OCI-LY7 (cell line): Measurements from ENCODE around the gene ZNRF3. TPM values are rescaled to one million over a fixed set of nuclear protein-coding genes. Genes with fewer than 3 reads are reported as not detected.

Experiments used
- BruUV-seq: library from RNA; stranded (reverse); fragments of 400-500 nt; replicated peaks from 2 replicates; lab custom pipeline; 2021; lab: Mats Ljungman, UMichigan
- CTCF ChIA-PET: fragments of 300-600 bp; sonication (Branson Sonifier 250); formaldehyde crosslinking; loops from one replicate; lab custom pipeline; 2022; ENCODE audit warnings: antibody characterized with exemption; ENCODE audit not compliant: unreplicated experiment; lab: Charles Lee
- POLR2A ChIA-PET: fragments of 300-600 bp; sonication (Branson Sonifier 250); formaldehyde crosslinking; loops from one replicate; lab custom pipeline; 2022; ENCODE audit warnings: antibody characterized with exemption; lab: Charles Lee
- DNase-seq: peaks from one replicate; pipeline ENCODE4 v3.0.0-alpha.2; 2015; ENCODE audit warnings: low spot score
- H2AFZ ChIP-seq: fragments of 200-600 bp; sonication (generic), shearing (Covaris generic); 2 replicates; pipeline ENCODE4 v1.6.1; 2014; ENCODE audit warnings: mild to moderate bottlenecking, antibody characterized with exemption, low read length, moderate library complexity
- H3K27ac ChIP-seq: fragments of 200-600 bp; sonication (generic); 2 replicates; pipeline ENCODE4 v1.5.1; 2014; ENCODE audit warnings: mixed run types, low read depth, mild to moderate bottlenecking, moderate library complexity, low read length, inconsistent platforms; ENCODE audit not compliant: poor library complexity, severe bottlenecking
- H3K36me3 ChIP-seq: fragments of 200-600 bp; sonication (generic); 2 replicates; pipeline ENCODE4 v1.6.1; 2014; ENCODE audit warnings: mild to moderate bottlenecking, antibody characterized with exemption, low read length, moderate library complexity, mixed read lengths; ENCODE audit not compliant: insufficient read depth
- H3K4me1 ChIP-seq: fragments of 200-600 bp; sonication (generic); 2 replicates; pipeline ENCODE4 v1.5.1; 2014; ENCODE audit warnings: mild to moderate bottlenecking, low read length; ENCODE audit not compliant: insufficient read depth, poor library complexity, severe bottlenecking
- H3K4me2 ChIP-seq: fragments of 200-600 bp; sonication (generic); 2 replicates; pipeline ENCODE4 v1.6.1; 2014; ENCODE audit warnings: mild to moderate bottlenecking, low read length
- H3K4me3 ChIP-seq: fragments of 200-600 bp; sonication (generic); 2 replicates; pipeline ENCODE4 v1.5.1; 2014; ENCODE audit warnings: mild to moderate bottlenecking, low read depth, low read length; ENCODE audit not compliant: poor library complexity, severe bottlenecking
- H3K79me2 ChIP-seq: fragments of 200-600 bp; sonication (generic); 2 replicates; pipeline ENCODE4 v1.6.1; 2016; ENCODE audit warnings: low read depth, mild to moderate bottlenecking, low read length, moderate library complexity, mixed read lengths; ENCODE audit not compliant: insufficient read depth
- H3K9me2 ChIP-seq: fragments of 200-600 bp; sonication (generic); 2 replicates; pipeline ENCODE4 v1.6.1; 2016; ENCODE audit warnings: mild to moderate bottlenecking, low read length, mixed read lengths; ENCODE audit not compliant: insufficient read depth
- H3K9me3 ChIP-seq: fragments of 200-600 bp; sonication (generic); 2 replicates; pipeline ENCODE4 v1.6.1; 2014; ENCODE audit warnings: mild to moderate bottlenecking, mixed run types, low read length, mixed read lengths
- H4K20me1 ChIP-seq: fragments of 200-600 bp; sonication (generic); 2 replicates; pipeline ENCODE4 v1.6.1; 2014; ENCODE audit warnings: mild to moderate bottlenecking, antibody characterized with exemption, low read length, moderate library complexity, mixed read lengths; ENCODE audit not compliant: insufficient read depth
- EZH2phosphoT487 ChIP-seq: fragments of 200-600 bp; sonication (generic); IDR thresholded peaks from 2 replicates; pipeline ENCODE4 v1.6.1; 2018; ENCODE audit warnings: low read depth, borderline replicate concordance, mild to moderate bottlenecking, mixed run types, antibody characterized with exemption, low read length, moderate library complexity, mixed read lengths
- intact Hi-C: fragments of 100-400 bp; cut with micrococcal nuclease; formaldehyde crosslinking; loops from one replicate; pipeline ENCODE4 v1.10.0; 2022; ENCODE audit not compliant: unreplicated experiment
- total RNA-seq, 2 experiments: library from RNA; depleted of rRNA in 1 of 2; stranded (reverse); fragments of >200 nt in 1 of 2; shearing (Covaris generic) in 1 of 2; gene quantifications; 2 replicates each; pipeline ENCODE4 v1.2.3, GENCODE V29; 2014 to 2022
- TF ChIP-seq, protein P1 (sequence below): fragments of 200-600 bp; sonication (generic); conservative IDR thresholded peaks from 2 replicates; pipeline ENCODE4 v1.5.1; 2014; ENCODE audit warnings: mild to moderate bottlenecking, antibody characterized with exemption, low read length, moderate library complexity, mixed read lengths

ZNRF3 gene
- total RNA-seq, 2 experiments from 2014 or later: 3.6 to 3.9 TPM

DNA sequence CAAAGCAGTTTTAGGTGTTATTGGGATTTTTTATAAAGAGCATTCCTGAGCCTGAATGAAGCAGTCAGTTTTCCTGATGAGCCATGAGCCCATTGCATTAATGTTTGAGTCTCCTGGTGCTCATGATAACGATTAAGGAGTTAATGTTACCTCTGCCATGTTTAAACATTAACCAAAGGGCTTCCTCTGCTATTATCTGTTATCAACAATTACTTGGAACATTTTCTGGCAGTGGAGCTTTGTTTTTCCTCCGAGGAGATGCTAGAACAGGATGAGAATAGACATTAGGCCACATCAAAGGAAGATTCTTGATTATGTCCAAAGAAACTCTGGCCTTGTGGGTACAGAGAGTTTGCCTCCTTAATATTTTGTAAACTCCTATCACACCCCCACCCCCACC is 49.9 kb downstream of the ZNRF3 start:
- peaks cover 6% of the 10 kb centered on the region for H3K4me1 ChIP-seq
- TF ChIP-seq, protein P1, sequence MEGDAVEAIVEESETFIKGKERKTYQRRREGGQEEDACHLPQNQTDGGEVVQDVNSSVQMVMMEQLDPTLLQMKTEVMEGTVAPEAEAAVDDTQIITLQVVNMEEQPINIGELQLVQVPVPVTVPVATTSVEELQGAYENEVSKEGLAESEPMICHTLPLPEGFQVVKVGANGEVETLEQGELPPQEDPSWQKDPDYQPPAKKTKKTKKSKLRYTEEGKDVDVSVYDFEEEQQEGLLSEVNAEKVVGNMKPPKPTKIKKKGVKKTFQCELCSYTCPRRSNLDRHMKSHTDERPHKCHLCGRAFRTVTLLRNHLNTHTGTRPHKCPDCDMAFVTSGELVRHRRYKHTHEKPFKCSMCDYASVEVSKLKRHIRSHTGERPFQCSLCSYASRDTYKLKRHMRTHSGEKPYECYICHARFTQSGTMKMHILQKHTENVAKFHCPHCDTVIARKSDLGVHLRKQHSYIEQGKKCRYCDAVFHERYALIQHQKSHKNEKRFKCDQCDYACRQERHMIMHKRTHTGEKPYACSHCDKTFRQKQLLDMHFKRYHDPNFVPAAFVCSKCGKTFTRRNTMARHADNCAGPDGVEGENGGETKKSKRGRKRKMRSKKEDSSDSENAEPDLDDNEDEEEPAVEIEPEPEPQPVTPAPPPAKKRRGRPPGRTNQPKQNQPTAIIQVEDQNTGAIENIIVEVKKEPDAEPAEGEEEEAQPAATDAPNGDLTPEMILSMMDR: no peak
- no peak for TF ChIP-seq EZH2phosphoT487
- POLR2A ChIA-PET: interaction anchor here (0.6 to 0.7 kb wide), 2 partner anchors 394 to 411 kb away, joined by 3 read pairs; no protein-coding TSS in a partner anchor

DNA sequence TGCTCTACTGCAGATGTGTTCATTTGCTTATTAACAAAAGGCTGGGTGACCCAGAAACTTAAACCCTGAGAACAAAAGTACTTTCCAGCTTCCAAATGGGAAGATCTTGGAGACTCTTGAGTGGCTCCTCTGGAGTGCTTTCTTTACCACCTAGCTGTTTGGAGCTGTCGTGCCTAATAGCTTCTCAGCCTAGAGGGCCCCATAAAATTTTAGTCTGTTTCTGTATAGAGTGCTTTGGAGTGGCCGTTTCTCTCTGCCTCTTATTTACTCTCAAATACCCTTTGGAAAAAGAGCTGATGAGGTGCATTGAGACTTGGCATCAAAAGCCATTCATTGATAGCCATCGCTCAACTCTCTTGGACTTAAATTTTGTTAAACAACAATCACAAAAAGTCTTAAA is 50.7 kb downstream of the ZNRF3 start:
- H3K4me3 ChIP-seq: no peak overlapping the region
- no peak overlapping the region for H3K27ac ChIP-seq
- no peak overlapping the region for H3K4me2 ChIP-seq
- CTCF ChIA-PET: no interaction called here
- H3K36me3 ChIP-seq: no peaks in the 10 kb centered on the region
- H4K20me1 ChIP-seq: no peaks in the 10 kb centered on the region
- DNase-seq: no peak
- H3K79me2 ChIP-seq: no peaks in the 10 kb centered on the region
- POLR2A ChIA-PET: no interaction called here
- no peaks in the 10 kb centered on the region for H3K9me2 ChIP-seq
- no peak overlapping the region for H2AFZ ChIP-seq
- intact Hi-C loops: no loop called here
- BruUV-seq: no TSS peak
- no peak for TF ChIP-seq EZH2phosphoT487
- TF ChIP-seq, protein P1: no peak
- no peaks in the 10 kb centered on the region for H3K9me3 ChIP-seq
- H3K4me1 ChIP-seq: peaks cover 6% of the 10 kb centered on the region

More for the DNA sequence above, 49.9 kb downstream of the ZNRF3 start:
- BruUV-seq: no TSS peak
- H3K36me3 ChIP-seq: no peaks in the 10 kb centered on the region
- CTCF ChIA-PET: no interaction called here
- H3K9me2 ChIP-seq: no peaks in the 10 kb centered on the region
- no peaks in the 10 kb centered on the region for H3K9me3 ChIP-seq
- no peak overlapping the region for H3K27ac ChIP-seq
- no peak for DNase-seq
- no peak overlapping the region for H2AFZ ChIP-seq
- H3K4me3 ChIP-seq: no peak overlapping the region
- no peaks in the 10 kb centered on the region for H4K20me1 ChIP-seq
- no peak overlapping the region for H3K4me2 ChIP-seq
- H3K79me2 ChIP-seq: no peaks in the 10 kb centered on the region
- intact Hi-C loops: no loop called here

DNA sequence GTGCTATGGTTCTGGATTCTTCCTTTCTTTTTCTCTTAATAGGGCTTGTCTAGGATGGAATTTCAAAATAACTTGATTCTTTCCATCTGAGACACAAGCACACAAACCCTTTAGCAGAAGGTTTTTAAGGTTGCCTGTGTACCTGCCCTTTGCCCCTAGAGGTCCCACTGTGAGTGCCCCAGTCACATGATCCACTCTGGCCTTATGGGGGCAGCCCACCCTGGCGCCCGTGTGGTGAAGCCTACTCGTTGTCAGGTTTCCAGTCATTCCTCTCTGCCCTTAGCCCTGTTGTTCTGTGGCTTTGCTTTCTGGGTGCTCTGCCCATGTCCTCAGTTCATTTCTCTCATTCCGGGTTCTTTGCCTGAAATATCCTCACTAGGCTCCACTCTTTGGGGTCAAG is 51.8 kb downstream of the ZNRF3 start:
- no peak overlapping the region for H3K4me3 ChIP-seq
- no peaks in the 10 kb centered on the region for H3K36me3 ChIP-seq
- no peak overlapping the region for H3K4me2 ChIP-seq
- ChIA-PET POLR2A (no interaction called here), CTCF (no interaction called here)
- no peaks in the 10 kb centered on the region for H3K9me2 ChIP-seq
- intact Hi-C loops: no loop called here
- TF ChIP-seq, protein P1: 0 out of 2 replicates have a peak, but pooled peaks have one; percentile 8
- TF ChIP-seq EZH2phosphoT487: no peak
- no peaks in the 10 kb centered on the region for H3K9me3 ChIP-seq
- H3K4me1 ChIP-seq: peaks cover 6% of the 10 kb centered on the region
- H2AFZ ChIP-seq: no peak overlapping the region
- no peaks in the 10 kb centered on the region for H4K20me1 ChIP-seq
- H3K27ac ChIP-seq: no peak overlapping the region
- no peaks in the 10 kb centered on the region for H3K79me2 ChIP-seq
- no peak for DNase-seq
- no TSS peak for BruUV-seq
